ENCODE measurements around the gene CMKLR1.

The CMKLR1 gene

GRCh38 chr12:108297424-108297823, 41.7 kb downstream of the CMKLR1 start:
- Histone ChIP-seq H3K9me3 (ENCODE audit: control insufficient read depth, low read length) (no peaks in the 10 kb centered on the region), H3K36me3 (ENCODE audit: control insufficient read depth, insufficient read depth, low read length) (no peaks in the 10 kb centered on the region), H3K27ac (ENCODE audit: low read depth, low read length, severe bottlenecking) (no peak overlapping the region), H3K4me1 (ENCODE audit: control insufficient read depth, insufficient read depth, low read length, poor library complexity, severe bottlenecking) (no peaks in the 10 kb centered on the region), H3K4me3 (ENCODE audit: extremely low read depth, insufficient read depth, low read length, poor library complexity, severe bottlenecking) (no peak overlapping the region)
- WGBS, 2 experiments (ENCODE audit: insufficient coverage in 2 of 2), result 92 to 95% methylated on average over 1 to 2 of the region's 2 CpGs

GRCh38 chr12:108296945-108297344, 42.2 kb downstream of the CMKLR1 start:
- Histone ChIP-seq H3K36me3 (ENCODE audit: control insufficient read depth, insufficient read depth, low read length) (no peaks in the 10 kb centered on the region), H3K9me3 (ENCODE audit: control insufficient read depth, low read length) (no peaks in the 10 kb centered on the region), H3K4me3 (ENCODE audit: extremely low read depth, insufficient read depth, low read length, poor library complexity, severe bottlenecking) (no peak overlapping the region), H3K4me1 (ENCODE audit: control insufficient read depth, insufficient read depth, low read length, poor library complexity, severe bottlenecking) (no peaks in the 10 kb centered on the region), H3K27ac (ENCODE audit: low read depth, low read length, severe bottlenecking) (no peak overlapping the region)
- 84 to 88% methylated on average over 3 of the region's 3 CpGs for WGBS, 2 experiments (ENCODE audit: insufficient coverage in 2 of 2)

GRCh38 chr12:108295641-108296040, 43.5 kb downstream of the CMKLR1 start:
- WGBS, 2 experiments (ENCODE audit: insufficient coverage in 2 of 2), result 94 to 98% methylated on average over 4 to 6 of the region's 8 CpGs
- Histone ChIP-seq H3K27ac (ENCODE audit: low read depth, low read length, severe bottlenecking) (no peak overlapping the region), H3K4me1 (ENCODE audit: control insufficient read depth, insufficient read depth, low read length, poor library complexity, severe bottlenecking) (no peaks in the 10 kb centered on the region), H3K9me3 (ENCODE audit: control insufficient read depth, low read length) (no peaks in the 10 kb centered on the region), H3K36me3 (ENCODE audit: control insufficient read depth, insufficient read depth, low read length) (no peaks in the 10 kb centered on the region), H3K4me3 (ENCODE audit: extremely low read depth, insufficient read depth, low read length, poor library complexity, severe bottlenecking) (no peak overlapping the region)

- no peak overlapping the region for H3K27ac ChIP-seq (ENCODE audit: low read depth, low read length, severe bottlenecking)
- H3K4me1 ChIP-seq (ENCODE audit: control insufficient read depth, insufficient read depth, low read length, poor library complexity, severe bottlenecking), result no peaks in the 10 kb centered on the region
- no peaks in the 10 kb centered on the region for H3K9me3 ChIP-seq (ENCODE audit: control insufficient read depth, low read length)
- WGBS, 2 experiments (ENCODE audit: insufficient coverage in 2 of 2), result 72 to 78% methylated on average over 9 of the region's 11 CpGs
- no peaks in the 10 kb centered on the region for H3K36me3 ChIP-seq (ENCODE audit: control insufficient read depth, insufficient read depth, low read length)
- no peak overlapping the region for H3K4me3 ChIP-seq (ENCODE audit: extremely low read depth, insufficient read depth, low read length, poor library complexity, severe bottlenecking)
Observed at GRCh38 chr12:108289350-108290161, 49.6 kb downstream of the CMKLR1 start.

- 97 to 100% methylated on average over 3 of the region's 3 CpGs for WGBS, 2 experiments (ENCODE audit: insufficient coverage in 2 of 2)
- Histone ChIP-seq H3K4me1 (ENCODE audit: control insufficient read depth, insufficient read depth, low read length, poor library complexity, severe bottlenecking) (no peaks in the 10 kb centered on the region), H3K9me3 (ENCODE audit: control insufficient read depth, low read length) (no peaks in the 10 kb centered on the region), H3K36me3 (ENCODE audit: control insufficient read depth, insufficient read depth, low read length) (no peaks in the 10 kb centered on the region), H3K4me3 (ENCODE audit: extremely low read depth, insufficient read depth, low read length, poor library complexity, severe bottlenecking) (no peak overlapping the region), H3K27ac (ENCODE audit: low read depth, low read length, severe bottlenecking) (no peak overlapping the region)
Observed at GRCh38 chr12:108287227-108287626, 51.9 kb downstream of the CMKLR1 start.

- Histone ChIP-seq H3K9me3 (ENCODE audit: control insufficient read depth, low read length) (no peaks in the 10 kb centered on the region), H3K4me3 (ENCODE audit: extremely low read depth, insufficient read depth, low read length, poor library complexity, severe bottlenecking) (no peak overlapping the region), H3K36me3 (ENCODE audit: control insufficient read depth, insufficient read depth, low read length) (no peaks in the 10 kb centered on the region), H3K27ac (ENCODE audit: low read depth, low read length, severe bottlenecking) (no peak overlapping the region), H3K4me1 (ENCODE audit: control insufficient read depth, insufficient read depth, low read length, poor library complexity, severe bottlenecking) (no peaks in the 10 kb centered on the region)
- 67% methylated on average over 1 of the region's 2 CpGs; no CpG with 5 or more reads in 1 of the 2 experiments for WGBS, 2 experiments (ENCODE audit: insufficient coverage in 2 of 2)
Observed at GRCh38 chr12:108285016-108285415, 54.1 kb downstream of the CMKLR1 start.

GRCh38 chr12:108284163-108284562, 54.9 kb downstream of the CMKLR1 start:
- Histone ChIP-seq H3K9me3 (ENCODE audit: control insufficient read depth, low read length) (no peaks in the 10 kb centered on the region), H3K4me3 (ENCODE audit: extremely low read depth, insufficient read depth, low read length, poor library complexity, severe bottlenecking) (no peak overlapping the region), H3K36me3 (ENCODE audit: control insufficient read depth, insufficient read depth, low read length) (no peaks in the 10 kb centered on the region), H3K4me1 (ENCODE audit: control insufficient read depth, insufficient read depth, low read length, poor library complexity, severe bottlenecking) (no peaks in the 10 kb centered on the region), H3K27ac (ENCODE audit: low read depth, low read length, severe bottlenecking) (no peak overlapping the region)
- WGBS, 2 experiments (ENCODE audit: insufficient coverage in 2 of 2), result 60 to 68% methylated on average over 6 to 7 of the region's 7 CpGs

GRCh38 chr12:108282676-108283075, 56.4 kb downstream of the CMKLR1 start:
- H3K4me1 ChIP-seq (ENCODE audit: control insufficient read depth, insufficient read depth, low read length, poor library complexity, severe bottlenecking), result no peaks in the 10 kb centered on the region

GRCh38 chr12:108282160-108282559, 57.0 kb downstream of the CMKLR1 start:
- no peak overlapping the region for H3K4me3 ChIP-seq (ENCODE audit: extremely low read depth, insufficient read depth, low read length, poor library complexity, severe bottlenecking)
- H3K27ac ChIP-seq (ENCODE audit: low read depth, low read length, severe bottlenecking), result no peak overlapping the region
- no peaks in the 10 kb centered on the region for H3K36me3 ChIP-seq (ENCODE audit: control insufficient read depth, insufficient read depth, low read length)
- 53 to 70% methylated on average over 2 of the region's 2 CpGs for whole genome bisulfite sequencing, 2 experiments (ENCODE audit: insufficient coverage in 2 of 2)
- H3K4me1 ChIP-seq (ENCODE audit: control insufficient read depth, insufficient read depth, low read length, poor library complexity, severe bottlenecking), result no peaks in the 10 kb centered on the region
- H3K9me3 ChIP-seq (ENCODE audit: control insufficient read depth, low read length), result no peaks in the 10 kb centered on the region

More at GRCh38 chr12:108282676-108283075, 56.4 kb downstream of the CMKLR1 start:
- Histone ChIP-seq H3K36me3 (ENCODE audit: control insufficient read depth, insufficient read depth, low read length) (no peaks in the 10 kb centered on the region), H3K9me3 (ENCODE audit: control insufficient read depth, low read length) (no peaks in the 10 kb centered on the region), H3K4me3 (ENCODE audit: extremely low read depth, insufficient read depth, low read length, poor library complexity, severe bottlenecking) (no peak overlapping the region), H3K27ac (ENCODE audit: low read depth, low read length, severe bottlenecking) (no peak overlapping the region)
- 86 to 88% methylated on average over 2 of the region's 3 CpGs for WGBS, 2 experiments (ENCODE audit: insufficient coverage in 2 of 2)

GRCh38 chr12:108277613-108278012, 61.5 kb downstream of the CMKLR1 start:
- H3K4me1 ChIP-seq (ENCODE audit: control insufficient read depth, insufficient read depth, low read length, poor library complexity, severe bottlenecking), result no peaks in the 10 kb centered on the region
- no peaks in the 10 kb centered on the region for H3K9me3 ChIP-seq (ENCODE audit: control insufficient read depth, low read length)
- H3K4me3 ChIP-seq (ENCODE audit: extremely low read depth, insufficient read depth, low read length, poor library complexity, severe bottlenecking), result no peak overlapping the region
- H3K36me3 ChIP-seq (ENCODE audit: control insufficient read depth, insufficient read depth, low read length), result no peaks in the 10 kb centered on the region
- no peak overlapping the region for H3K27ac ChIP-seq (ENCODE audit: low read depth, low read length, severe bottlenecking)

GRCh38 chr12:108273217-108273616, 65.9 kb downstream of the CMKLR1 start:
- WGBS, 2 experiments (ENCODE audit: insufficient coverage in 2 of 2), result 86% methylated on average over 1 to 2 of the region's 2 CpGs

More at GRCh38 chr12:108273217-108273616, 65.9 kb downstream of the CMKLR1 start:
- H3K4me1 ChIP-seq (ENCODE audit: control insufficient read depth, insufficient read depth, low read length, poor library complexity, severe bottlenecking), result no peaks in the 10 kb centered on the region
- H3K36me3 ChIP-seq (ENCODE audit: control insufficient read depth, insufficient read depth, low read length), result no peaks in the 10 kb centered on the region
- no peak overlapping the region for H3K4me3 ChIP-seq (ENCODE audit: extremely low read depth, insufficient read depth, low read length, poor library complexity, severe bottlenecking)
- no peak overlapping the region for H3K27ac ChIP-seq (ENCODE audit: low read depth, low read length, severe bottlenecking)
- H3K9me3 ChIP-seq (ENCODE audit: control insufficient read depth, low read length), result no peaks in the 10 kb centered on the region

Data from mesodermal cell (in vitro differentiated cells).